ENCODE data around the gene CCDC144A. TPM values are rescaled to one million over a fixed set of nuclear protein-coding genes. Genes with fewer than 3 reads are reported as not detected.

Gene CCDC144A
- total RNA-seq, 1 donor from 2014 or later = 1.2 TPM

- H3K27ac ChIP-seq (ENCODE audit: low read depth, low read length) = no peak overlapping the region
- no peaks in the 10 kb centered on the region for H4K20me1 ChIP-seq (ENCODE audit: insufficient read depth, low read length)
- H3K9me3 ChIP-seq (ENCODE audit: insufficient read depth, low read depth, low read length) = peaks cover 4% of the 10 kb centered on the region
- H3K9ac ChIP-seq (ENCODE audit: low read length) = no peak overlapping the region
- no peaks in the 10 kb centered on the region for H3K27me3 ChIP-seq (ENCODE audit: insufficient read depth, low read length)
- H3K4me1 ChIP-seq (ENCODE audit: insufficient read depth, low read length) = no peaks in the 10 kb centered on the region
- no peaks in the 10 kb centered on the region for H3K79me2 ChIP-seq (ENCODE audit: insufficient read depth, low read length)
- no peak overlapping the region for H3K4me3 ChIP-seq (ENCODE audit: insufficient read depth, low read depth, low read length)
- Mint-ChIP-seq H3K9me3 (ENCODE audit: unreplicated experiment) (peaks cover 3% of the 10 kb centered on the region), H3K27me3 (ENCODE audit: low read depth, unreplicated experiment) (peaks cover 30% of the 10 kb centered on the region), H3K4me3 (ENCODE audit: unreplicated experiment) (no peak overlapping the region), H3K4me1 (ENCODE audit: low read depth, unreplicated experiment) (no peaks in the 10 kb centered on the region), H3K27ac (ENCODE audit: unreplicated experiment) (no peak overlapping the region), H3K36me3 (ENCODE audit: low read depth, unreplicated experiment) (no peaks in the 10 kb centered on the region)
- TF ChIP-seq, protein P1, sequence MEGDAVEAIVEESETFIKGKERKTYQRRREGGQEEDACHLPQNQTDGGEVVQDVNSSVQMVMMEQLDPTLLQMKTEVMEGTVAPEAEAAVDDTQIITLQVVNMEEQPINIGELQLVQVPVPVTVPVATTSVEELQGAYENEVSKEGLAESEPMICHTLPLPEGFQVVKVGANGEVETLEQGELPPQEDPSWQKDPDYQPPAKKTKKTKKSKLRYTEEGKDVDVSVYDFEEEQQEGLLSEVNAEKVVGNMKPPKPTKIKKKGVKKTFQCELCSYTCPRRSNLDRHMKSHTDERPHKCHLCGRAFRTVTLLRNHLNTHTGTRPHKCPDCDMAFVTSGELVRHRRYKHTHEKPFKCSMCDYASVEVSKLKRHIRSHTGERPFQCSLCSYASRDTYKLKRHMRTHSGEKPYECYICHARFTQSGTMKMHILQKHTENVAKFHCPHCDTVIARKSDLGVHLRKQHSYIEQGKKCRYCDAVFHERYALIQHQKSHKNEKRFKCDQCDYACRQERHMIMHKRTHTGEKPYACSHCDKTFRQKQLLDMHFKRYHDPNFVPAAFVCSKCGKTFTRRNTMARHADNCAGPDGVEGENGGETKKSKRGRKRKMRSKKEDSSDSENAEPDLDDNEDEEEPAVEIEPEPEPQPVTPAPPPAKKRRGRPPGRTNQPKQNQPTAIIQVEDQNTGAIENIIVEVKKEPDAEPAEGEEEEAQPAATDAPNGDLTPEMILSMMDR (IDR thresholded peaks at IDR 0.05; ENCODE audit: insufficient read depth, low read depth, low read length) = no peak
- TF ChIP-seq EZH2 (IDR thresholded peaks at IDR 0.05; ENCODE audit: insufficient read depth, low read length) = no peak
- DNase-seq (ENCODE audit: low read depth) = no peak
- no peak for FAIRE-seq
- no peaks in the 10 kb centered on the region for H3K36me3 ChIP-seq (ENCODE audit: insufficient read depth, low read length)
- no peak overlapping the region for H2AFZ ChIP-seq (ENCODE audit: low read depth, low read length)
- H3K4me2 ChIP-seq (ENCODE audit: low read length) = no peak overlapping the region
Observed at GRCh38 chr17:16818340-16818739, 128.3 kb downstream of the CCDC144A start.

DNA sequence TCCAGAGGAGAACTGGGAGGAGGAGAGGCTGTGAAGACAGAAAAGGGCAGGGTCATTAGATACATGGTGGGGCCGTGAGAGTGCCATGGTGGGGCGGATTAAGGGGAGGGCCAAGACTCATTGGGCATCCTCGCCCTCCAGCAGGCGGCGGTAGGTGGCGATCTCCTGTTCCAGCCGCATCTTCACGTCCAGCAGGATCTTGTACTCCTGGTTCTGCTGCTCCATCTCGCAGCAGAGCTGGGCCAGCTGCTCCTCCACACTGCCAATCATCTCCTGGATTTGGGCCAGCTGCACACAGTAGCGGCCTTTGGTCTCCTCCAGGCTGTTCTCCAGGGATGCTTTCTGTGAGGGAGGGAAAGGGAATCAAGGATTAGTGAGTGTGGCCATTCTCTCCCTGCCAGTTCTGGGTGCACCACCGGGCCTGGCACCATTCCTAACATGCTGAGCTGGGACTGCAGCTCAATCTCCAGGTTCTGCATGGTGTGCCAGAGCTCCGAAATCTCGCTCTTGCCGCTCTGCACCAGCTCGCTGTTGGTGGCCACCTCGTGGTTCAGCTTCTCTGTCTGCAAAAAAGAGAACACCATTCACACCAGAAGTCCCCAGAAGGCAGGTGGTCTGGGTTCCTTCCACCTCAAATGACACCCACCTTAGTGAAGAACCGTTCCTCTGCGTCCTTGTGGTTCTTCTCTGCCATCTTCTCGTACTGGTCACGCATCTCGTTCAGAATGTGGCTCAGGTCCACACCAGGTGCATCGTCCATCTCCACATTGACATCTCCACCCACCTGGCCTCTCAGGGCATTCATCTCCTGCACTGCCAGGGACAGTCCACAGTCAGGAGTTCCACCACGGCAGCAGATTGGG, 129.0 kb downstream of the CCDC144A start:
- H3K4me2 ChIP-seq (ENCODE audit: low read length) = no peak overlapping the region
- Mint-ChIP-seq H3K9me3 (ENCODE audit: unreplicated experiment) (peaks cover 3% of the 10 kb centered on the region), H3K4me3 (ENCODE audit: unreplicated experiment) (no peak overlapping the region), H3K27ac (ENCODE audit: unreplicated experiment) (no peak overlapping the region), H3K36me3 (ENCODE audit: low read depth, unreplicated experiment) (no peaks in the 10 kb centered on the region), H3K27me3 (ENCODE audit: low read depth, unreplicated experiment) (peaks cover 30% of the 10 kb centered on the region), H3K4me1 (ENCODE audit: low read depth, unreplicated experiment) (no peaks in the 10 kb centered on the region)
- H3K9ac ChIP-seq (ENCODE audit: low read length) = no peak overlapping the region
- H3K27me3 ChIP-seq (ENCODE audit: insufficient read depth, low read length) = no peaks in the 10 kb centered on the region
- no peaks in the 10 kb centered on the region for H3K36me3 ChIP-seq (ENCODE audit: insufficient read depth, low read length)
- H3K4me3 ChIP-seq (ENCODE audit: insufficient read depth, low read depth, low read length) = no peak overlapping the region
- H3K4me1 ChIP-seq (ENCODE audit: insufficient read depth, low read length) = no peaks in the 10 kb centered on the region
- FAIRE-seq (no peak), DNase-seq (ENCODE audit: low read depth) (no peak)
- H4K20me1 ChIP-seq (ENCODE audit: insufficient read depth, low read length) = no peaks in the 10 kb centered on the region
- H3K9me3 ChIP-seq (ENCODE audit: insufficient read depth, low read depth, low read length) = peaks cover 4% of the 10 kb centered on the region
- no peak overlapping the region for H2AFZ ChIP-seq (ENCODE audit: low read depth, low read length)
- H3K79me2 ChIP-seq (ENCODE audit: insufficient read depth, low read length) = no peaks in the 10 kb centered on the region
- TF ChIP-seq, protein P1 (IDR thresholded peaks at IDR 0.05; ENCODE audit: insufficient read depth, low read depth, low read length) = no peak
- no peak for TF ChIP-seq EZH2 (IDR thresholded peaks at IDR 0.05; ENCODE audit: insufficient read depth, low read length)
- H3K27ac ChIP-seq (ENCODE audit: low read depth, low read length) = no peak overlapping the region

All from astrocyte (in vitro differentiated cells and primary cell).